T-helper 2 cell treated with Interferon-gamma antibody and Interleukin-4, amounts not matched to agents 100 ng/mL and 5 ng/mL, for 36 hours (primary cell): ENCODE measurements around the gene BCAP31. TPM values are rescaled to one million over a fixed set of nuclear protein-coding genes. Genes with fewer than 3 reads are reported as not detected.
"Not testable (repeated sequence)": the region's sequence is repeated elsewhere in the genome, so short reads cannot be mapped to it uniquely, and the experiment has no call there.

ENCODE experiments used
- intact Hi-C: fragments of 100-400 bp; cut with micrococcal nuclease; formaldehyde crosslinking; loops from one replicate; pipeline ENCODE4 v1.15.1; 2023
- total RNA-seq: library from RNA; stranded (reverse); gene quantifications from 2 replicates; pipeline ENCODE4 v1.2.3, GENCODE V29; 2022

BCAP31 gene
- total RNA-seq, 1 donor from 2014 or later = 155 TPM

DNA sequence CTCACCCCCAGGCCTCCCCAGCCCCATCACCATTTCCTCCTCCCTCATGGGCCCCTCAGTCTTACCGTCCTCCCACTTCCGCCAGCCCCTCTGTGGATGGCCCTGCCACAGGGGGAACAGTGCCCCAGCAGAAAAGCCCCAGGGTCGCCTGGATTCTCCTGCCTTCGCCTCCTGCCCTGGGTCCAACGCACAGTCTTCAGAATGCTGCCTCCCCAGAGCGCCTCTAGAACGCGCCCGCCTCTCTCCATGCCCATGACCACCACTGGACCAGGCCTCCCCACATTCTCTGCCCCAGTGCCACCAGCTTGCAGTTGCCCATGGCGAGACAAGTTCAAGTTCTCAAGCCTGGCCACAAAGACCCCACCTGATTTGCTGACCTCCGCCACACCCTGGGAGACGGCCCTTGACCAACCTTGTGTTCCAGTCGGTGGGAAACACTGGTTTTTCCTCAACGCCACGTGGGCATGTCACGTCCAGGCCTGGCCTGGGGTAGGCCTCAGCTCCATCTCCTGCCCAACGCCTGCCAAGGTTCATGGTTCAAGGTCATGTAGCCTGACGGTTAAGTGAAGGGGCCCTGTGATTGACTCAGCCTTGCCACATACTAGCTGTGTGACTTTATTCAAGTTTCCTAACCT lies 39.2 kb upstream of the BCAP31 start:
- intact Hi-C loops = no loop called here

DNA sequence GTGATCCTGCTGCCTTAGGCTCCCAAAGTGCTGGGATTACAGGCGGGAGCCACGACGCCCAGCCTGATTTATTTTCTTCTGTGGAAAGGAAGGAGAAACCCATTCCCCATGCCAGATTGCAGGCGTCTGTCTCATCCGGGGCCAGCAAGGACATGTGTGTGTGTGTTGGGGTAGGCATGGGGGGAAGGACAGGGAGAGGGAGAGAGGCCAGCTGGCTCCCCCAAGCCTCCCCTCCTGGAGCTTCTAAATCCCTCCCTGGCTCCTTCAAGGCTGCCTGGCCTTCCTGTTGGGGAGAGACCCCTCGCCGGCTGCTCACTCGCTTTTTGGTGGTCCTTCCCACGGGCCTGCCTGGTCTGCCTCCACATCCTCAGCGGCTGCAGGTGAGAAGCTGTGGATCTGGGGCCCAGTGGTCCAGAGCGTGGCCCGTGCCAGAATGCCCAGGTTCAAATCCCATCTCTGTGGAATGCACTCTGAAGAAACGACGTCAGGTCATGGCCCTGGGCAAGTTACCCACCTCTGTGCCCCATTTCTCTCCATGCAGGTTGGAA lies 38.5 kb upstream of the BCAP31 start:
- intact Hi-C loops = no loop called here

- intact Hi-C loops = no loop called here
Measured at GRCh38 chrX:153761863-153762262, 37.7 kb upstream of the BCAP31 start.

DNA sequence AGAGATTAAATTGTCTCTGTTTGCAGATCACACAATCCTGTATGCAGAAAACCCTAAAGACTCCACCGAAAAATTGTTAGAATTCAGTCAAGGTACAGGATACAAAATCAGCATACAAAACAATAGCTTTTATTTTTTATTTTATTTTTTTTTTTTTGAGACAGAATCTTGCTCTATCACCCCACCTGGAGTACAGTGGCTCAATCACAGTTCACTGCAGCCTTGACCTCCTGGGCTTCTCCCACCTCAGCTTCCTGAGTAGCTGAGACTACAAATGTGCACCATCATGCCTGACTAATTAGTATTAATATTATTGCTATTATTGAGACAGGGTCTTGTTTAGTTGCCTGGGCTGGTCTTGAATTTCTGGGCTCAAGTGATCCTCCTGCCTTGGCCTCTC lies 30.9 kb upstream of the BCAP31 start:
- intact Hi-C loops = no loop called here

DNA sequence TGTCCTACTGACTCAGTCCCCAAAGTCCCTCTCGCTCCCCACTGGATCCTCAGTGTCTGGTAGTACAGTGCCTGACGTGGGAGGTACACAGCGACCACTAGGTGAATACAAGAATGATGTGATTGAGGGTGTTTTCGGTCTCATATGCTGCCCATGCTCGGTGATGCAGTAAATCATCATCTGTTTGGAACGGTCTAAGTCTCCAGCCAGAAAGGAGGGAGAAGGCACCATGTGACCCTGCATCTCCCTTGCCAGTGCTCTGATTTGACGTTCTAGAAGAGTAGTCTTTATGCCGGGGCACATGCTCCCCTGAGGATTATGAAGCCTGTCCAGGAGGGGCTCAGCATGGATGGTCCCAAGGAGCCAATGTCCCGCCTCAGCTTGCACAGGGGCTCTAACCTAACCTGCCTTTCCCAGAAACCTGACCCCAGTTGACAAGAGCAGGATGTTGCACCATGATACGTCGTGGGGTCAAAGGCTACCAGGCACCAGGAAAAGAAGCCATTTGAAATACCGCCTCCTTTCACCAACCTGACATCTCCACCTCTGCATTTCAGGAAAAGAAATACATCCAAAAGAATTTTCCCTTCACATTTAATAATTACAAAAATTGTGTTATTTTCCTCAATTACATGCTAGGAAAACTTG lies 26.1 kb upstream of the BCAP31 start:
- intact Hi-C loops = no loop called here

DNA sequence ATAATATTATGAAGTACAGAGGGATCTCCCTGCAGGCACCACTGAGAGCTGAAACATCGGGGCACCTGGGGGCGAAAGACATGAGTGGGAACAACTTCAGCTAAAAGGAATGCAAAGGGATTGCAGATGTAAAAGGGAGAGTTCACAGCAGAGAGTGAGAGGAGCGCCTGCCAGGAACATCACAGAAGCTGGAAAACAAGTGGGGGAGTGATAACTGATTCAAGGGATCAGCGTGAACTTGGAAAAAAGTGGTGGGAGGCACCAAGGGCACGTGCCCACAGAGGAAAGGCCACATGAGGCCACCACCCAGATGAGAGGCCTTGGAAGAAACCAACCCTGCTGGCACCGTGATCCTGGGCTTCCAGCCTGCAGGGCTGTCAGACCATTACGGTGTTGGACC lies 24.8 kb upstream of the BCAP31 start:
- intact Hi-C loops = not testable (repeated sequence)

- intact Hi-C loops = not testable (repeated sequence)
Measured at GRCh38 chrX:153746991-153747390, 22.8 kb upstream of the BCAP31 start.

DNA sequence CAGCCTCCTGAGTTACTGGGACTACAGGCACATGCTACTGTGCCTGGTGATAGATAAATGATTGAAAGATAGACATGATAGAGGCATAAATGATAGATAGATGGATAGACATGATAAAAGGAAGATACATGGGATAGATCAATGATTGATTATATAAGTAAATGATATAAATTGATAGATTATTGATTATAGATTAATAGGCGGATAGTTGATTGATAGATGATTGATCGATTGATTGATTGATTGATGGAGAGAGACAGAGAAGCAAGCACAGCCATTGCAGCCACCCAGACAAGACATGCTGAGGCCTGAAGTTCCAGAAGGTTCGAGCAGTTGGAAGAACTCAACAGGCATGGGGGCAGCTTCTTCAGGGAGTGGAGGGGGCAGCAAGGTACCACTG lies 22.2 kb upstream of the BCAP31 start:
- intact Hi-C loops = no loop called here

- intact Hi-C loops = not testable (repeated sequence)
Measured at GRCh38 chrX:153745067-153745433, 20.9 kb upstream of the BCAP31 start.

DNA sequence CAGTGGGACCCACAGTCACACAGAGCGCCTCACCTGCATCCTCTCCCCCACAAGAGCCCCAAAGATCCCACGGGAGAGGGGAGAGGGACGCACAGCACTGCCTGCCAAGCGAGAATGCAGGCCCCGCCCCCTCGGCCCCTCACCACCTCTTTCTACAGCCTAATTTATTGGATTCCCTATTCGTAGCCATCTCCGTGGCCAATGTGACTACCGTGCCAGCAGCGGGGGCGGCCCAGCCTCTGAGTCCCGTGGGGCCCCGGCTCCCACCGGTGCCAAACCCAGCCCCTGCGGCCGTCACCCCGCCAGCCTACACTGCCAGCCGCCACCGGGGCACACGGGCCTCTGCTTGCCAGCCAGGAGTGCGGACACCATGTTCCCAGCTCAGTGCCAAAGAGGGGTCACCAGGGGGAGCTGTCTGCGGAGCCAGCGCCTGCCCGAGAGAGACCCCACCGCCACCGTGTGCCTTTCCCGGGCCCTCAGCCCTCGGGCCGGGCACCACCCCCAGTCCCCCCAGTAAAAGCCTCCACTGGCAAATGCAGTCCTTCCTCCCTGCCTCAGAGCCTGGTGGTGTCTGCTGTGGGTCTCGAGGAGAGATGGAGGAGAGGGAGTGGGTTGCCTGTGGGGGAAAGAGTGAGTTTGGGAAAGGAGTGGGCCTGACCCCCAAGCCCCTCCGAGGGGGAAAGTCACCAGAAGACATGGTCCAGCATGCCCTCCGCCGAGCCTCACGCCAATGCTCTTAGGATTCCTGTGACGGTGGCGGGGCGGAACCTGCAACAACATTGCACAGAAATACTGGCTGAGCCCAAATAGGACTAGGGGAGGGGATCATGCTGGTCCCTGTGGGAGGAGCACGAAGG lies 20.3 kb upstream of the BCAP31 start:
- intact Hi-C loops = no loop called here

DNA sequence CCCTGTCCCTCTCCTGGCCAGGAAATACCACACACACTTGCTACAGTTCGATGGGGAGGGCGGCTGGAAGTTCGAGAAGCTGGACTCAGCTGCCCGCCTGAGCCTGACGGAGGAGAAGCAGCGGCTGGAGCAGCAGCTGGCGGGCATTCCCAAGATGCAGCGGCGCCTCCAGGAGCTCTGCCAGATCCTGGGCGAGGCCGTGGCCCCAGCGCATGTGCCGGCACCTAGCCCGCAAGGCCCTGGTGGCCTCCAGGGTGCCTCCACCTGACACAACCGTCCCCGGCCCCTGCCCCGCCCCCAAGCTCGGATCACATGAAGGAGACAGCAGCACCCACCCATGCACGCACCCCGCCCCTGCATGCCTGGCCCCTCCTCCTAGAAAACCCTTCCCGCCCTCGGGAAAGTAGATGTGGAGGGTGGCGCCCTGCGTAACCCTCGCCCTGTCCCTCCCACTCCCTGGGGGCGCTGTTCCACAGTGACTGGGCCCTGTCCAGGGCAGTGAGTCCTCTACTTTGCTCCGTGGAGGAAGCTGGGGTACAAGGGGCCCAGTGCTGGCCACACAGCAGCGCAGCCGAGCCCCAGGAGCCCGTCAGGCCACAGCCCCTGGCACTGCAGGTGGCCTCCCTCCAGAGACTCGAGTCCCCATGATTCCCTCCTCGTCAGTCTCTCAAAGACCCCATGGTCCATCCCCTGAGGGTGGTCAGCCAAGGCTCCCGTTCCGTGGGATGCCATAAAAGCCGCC lies 19.5 kb upstream of the BCAP31 start:
- intact Hi-C loops = not testable (repeated sequence)

DNA sequence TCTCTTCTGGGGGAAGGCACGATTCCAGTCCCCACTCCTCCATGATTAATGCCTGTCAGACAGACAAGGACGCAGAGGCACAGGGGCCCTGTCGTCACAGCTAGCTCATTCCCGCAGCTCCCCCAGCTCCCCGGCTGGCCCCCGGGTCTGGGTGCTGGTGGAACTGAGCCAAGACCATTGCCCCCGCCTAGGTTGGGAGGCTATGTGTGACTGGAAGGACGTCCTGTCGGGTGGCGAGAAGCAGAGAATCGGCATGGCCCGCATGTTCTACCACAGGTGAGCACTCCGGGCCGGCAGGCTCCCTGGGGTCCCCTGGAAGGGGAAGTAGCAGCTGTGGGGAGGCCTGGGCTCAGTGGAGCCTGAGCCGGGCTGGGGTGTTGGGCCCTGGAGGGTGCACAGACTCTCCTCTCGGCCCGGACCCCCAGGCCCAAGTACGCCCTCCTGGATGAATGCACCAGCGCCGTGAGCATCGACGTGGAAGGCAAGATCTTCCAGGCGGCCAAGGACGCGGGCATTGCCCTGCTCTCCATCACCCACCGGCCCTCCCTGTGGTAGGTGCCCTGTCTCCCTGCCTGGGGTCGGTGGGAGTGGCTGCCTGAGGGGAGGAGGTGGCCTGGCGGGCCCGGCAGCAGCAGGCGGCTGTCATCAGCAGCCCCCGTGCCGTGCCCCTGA lies 18.7 kb upstream of the BCAP31 start:
- intact Hi-C loops = not testable (repeated sequence)

GRCh38 chrX:153742111-153742510 lies 17.9 kb upstream of the BCAP31 start:
- intact Hi-C loops = not testable (repeated sequence)

- intact Hi-C loops = no loop called here
Measured at GRCh38 chrX:153741446-153741845, 17.3 kb upstream of the BCAP31 start.

DNA sequence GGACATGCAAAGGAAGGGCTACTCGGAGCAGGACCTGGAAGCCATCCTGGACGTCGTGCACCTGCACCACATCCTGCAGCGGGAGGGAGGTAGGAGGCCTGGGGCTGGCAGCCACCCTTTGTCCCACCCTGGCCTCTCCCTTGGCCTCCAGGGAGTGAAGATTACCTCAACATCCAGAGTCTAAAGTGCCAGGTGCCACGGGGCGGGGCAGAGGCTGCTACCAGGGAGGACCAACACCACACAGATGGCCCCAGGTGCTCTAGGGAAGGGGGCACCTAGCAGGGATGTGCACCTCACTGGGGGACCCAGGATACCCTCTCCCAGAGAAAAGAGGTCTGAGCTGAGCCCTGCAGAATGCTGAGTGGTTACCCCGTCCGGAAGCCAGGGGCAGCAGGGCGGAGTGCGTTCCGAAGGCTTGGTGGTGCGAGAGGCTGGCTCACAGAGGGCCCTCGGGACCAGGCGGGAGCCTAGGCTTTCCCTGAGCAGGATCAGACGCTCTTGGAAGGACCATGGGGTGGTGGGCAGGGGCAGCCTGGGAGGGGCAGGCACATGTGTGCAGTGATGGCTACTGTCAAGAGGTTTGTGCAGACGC lies 16.5 kb upstream of the BCAP31 start:
- intact Hi-C loops = no loop called here

DNA sequence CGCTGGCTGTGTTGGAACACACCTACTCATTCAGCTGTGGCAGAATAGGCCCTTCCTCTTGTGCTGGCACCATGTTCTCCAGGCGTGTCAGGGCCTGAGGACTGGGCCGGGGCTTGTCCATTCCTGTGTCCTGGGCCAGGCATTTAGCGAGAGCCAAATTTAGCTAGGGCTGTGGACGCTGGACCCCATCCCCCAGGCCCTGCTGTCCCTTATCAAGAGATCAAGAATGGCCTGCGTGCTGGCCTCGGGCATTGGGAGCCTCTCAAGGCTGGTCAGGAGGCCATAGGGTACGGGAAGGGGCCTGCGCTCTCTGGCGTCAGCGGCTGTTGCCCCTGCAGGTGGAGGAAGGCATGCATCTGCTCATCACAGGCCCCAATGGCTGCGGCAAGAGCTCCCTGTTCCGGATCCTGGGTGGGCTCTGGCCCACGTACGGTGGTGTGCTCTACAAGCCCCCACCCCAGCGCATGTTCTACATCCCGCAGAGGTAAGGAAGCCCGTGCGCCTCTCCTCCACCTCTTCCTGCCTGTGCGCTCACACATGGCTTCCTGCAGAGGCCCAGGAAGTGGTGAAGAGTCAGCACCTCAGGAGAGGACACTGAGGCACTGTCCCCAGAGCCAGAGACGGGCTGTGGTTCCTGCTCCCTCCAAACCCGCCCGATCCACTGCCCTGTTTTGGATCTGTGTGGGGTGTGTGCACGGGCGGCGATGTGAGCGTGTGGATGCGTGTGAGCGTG lies 15.7 kb upstream of the BCAP31 start:
- intact Hi-C loops = no loop called here

GRCh38 chrX:153738056-153738605 lies 13.9 kb upstream of the BCAP31 start:
- intact Hi-C loops = no loop called here

- intact Hi-C loops = no loop called here
Measured at GRCh38 chrX:153736871-153737441, 12.8 kb upstream of the BCAP31 start.
